ENCODE measurements around the gene SEC14L2. TPM values are rescaled to one million over a fixed set of nuclear protein-coding genes. Genes with fewer than 3 reads are reported as not detected.
"Not testable (repeated sequence)": the region's sequence is repeated elsewhere in the genome, so short reads cannot be mapped to it uniquely, and the experiment has no call there.

The SEC14L2 gene
- total and polyA plus RNA-seq, 2 experiments from 2014 or later = 2.9 to 11.2 TPM

DNA sequence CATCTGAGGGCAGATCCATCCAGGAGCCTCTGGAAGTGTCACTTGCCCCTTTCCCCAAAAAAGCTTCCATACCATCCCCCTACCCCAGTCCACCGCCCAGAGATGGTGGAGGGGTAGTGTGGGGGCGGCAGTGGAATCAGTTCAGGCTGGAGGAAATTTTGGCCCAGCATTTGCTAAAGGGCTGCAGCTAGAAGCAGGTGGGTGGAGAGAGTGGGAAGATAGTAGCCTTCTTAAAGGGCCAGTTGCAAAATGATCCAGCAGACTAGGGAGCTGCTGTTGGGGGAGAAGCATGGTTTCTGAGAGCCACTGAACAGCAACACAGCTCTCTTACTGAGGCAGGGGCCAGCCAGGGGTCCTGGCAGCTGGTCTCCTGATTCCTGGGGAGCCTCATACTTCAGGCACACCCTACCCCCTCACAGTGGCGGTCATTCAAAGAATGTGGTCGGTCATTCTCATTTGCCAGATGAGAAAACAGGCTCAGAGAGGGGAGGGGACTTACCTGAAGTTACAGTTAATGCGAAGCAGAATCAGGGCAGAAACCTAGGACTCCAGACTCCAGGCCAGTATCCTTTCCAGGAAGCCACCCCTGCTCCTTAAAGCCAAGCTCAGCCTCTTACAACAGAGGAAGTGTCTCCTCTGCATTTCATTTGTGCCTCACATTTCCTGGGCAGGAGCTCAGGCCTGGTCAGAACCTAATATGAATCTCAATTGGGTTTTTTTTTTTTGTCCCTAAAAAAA lies 5.4 kb downstream of the SEC14L2 start:
- Histone ChIP-seq H3K36me3 (no peaks in the 10 kb centered on the region), H3K9me3 (ENCODE audit: low read depth) (no peaks in the 10 kb centered on the region), H3K4me3 (no peak overlapping the region), H3K27ac (no peak overlapping the region), H3K27me3 (no peaks in the 10 kb centered on the region), H3K4me1 (ENCODE audit: low read depth) (peaks cover 6% of the 10 kb centered on the region)
- DNase-seq (ENCODE audit: low read depth in 1 of 2, low spot score in 1 of 2) = peak in 1 of 2 donors; percentile 29
- TF ChIP-seq, protein P1, sequence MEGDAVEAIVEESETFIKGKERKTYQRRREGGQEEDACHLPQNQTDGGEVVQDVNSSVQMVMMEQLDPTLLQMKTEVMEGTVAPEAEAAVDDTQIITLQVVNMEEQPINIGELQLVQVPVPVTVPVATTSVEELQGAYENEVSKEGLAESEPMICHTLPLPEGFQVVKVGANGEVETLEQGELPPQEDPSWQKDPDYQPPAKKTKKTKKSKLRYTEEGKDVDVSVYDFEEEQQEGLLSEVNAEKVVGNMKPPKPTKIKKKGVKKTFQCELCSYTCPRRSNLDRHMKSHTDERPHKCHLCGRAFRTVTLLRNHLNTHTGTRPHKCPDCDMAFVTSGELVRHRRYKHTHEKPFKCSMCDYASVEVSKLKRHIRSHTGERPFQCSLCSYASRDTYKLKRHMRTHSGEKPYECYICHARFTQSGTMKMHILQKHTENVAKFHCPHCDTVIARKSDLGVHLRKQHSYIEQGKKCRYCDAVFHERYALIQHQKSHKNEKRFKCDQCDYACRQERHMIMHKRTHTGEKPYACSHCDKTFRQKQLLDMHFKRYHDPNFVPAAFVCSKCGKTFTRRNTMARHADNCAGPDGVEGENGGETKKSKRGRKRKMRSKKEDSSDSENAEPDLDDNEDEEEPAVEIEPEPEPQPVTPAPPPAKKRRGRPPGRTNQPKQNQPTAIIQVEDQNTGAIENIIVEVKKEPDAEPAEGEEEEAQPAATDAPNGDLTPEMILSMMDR (IDR thresholded peaks at IDR 0.05; ENCODE audit: low read depth, low read length) = no peak

DNA sequence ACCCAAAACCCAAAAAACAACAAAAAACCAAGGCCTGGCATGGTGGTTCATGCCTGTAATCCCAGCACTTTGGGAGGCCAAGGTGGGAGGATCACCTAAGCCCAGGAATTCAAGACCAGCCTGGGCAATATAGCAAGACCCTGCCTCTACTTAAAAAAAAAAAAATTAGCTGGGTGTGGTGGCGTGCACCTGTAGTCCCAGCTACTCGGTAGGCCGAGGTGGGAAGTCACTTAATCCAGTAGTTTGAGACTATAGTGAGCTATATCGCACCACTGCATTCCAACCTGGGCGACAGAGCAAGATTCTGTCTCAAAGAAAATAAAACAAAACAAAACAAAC lies 5.9 kb downstream of the SEC14L2 start:
- not testable (repeated sequence) for H3K27ac ChIP-seq

DNA sequence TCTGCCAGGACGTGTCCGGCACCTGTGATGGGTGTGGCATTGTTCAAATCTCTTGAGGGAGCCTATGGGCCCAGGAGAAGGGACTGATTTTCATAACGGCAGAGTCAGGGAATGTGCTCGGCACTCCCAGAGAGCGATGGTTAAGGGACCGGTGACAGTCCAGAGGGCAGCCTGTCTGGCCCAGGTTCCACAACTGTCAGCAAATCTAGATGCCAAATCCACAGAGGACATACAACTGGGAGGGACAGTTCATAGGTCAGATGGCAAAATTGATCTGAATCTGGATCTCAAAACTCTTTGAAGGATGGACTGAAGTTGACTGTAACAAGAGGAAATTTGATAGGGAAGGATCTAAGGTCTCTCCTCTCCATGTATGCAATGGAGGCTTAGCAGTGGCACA lies 7.5 kb downstream of the SEC14L2 start:
- no peak for DNase-seq (ENCODE audit: low read depth in 1 of 2, low spot score in 1 of 2)
- H3K36me3 ChIP-seq = no peaks in the 10 kb centered on the region
- no peak overlapping the region for H3K4me3 ChIP-seq
- TF ChIP-seq, protein P1 (IDR thresholded peaks at IDR 0.05; ENCODE audit: low read depth, low read length) = no peak
- H3K27me3 ChIP-seq = no peaks in the 10 kb centered on the region
- H3K27ac ChIP-seq = no peak overlapping the region
- peaks cover 6% of the 10 kb centered on the region for H3K4me1 ChIP-seq (ENCODE audit: low read depth)
- H3K9me3 ChIP-seq (ENCODE audit: low read depth) = no peaks in the 10 kb centered on the region

More for the DNA sequence above, 5.9 kb downstream of the SEC14L2 start:
- not testable (repeated sequence) for H3K27me3 ChIP-seq; H3K36me3 ChIP-seq; DNase-seq (ENCODE audit: low read depth in 1 of 2, low spot score in 1 of 2); H3K9me3 ChIP-seq (ENCODE audit: low read depth); H3K4me1 ChIP-seq (ENCODE audit: low read depth); H3K4me3 ChIP-seq

DNA sequence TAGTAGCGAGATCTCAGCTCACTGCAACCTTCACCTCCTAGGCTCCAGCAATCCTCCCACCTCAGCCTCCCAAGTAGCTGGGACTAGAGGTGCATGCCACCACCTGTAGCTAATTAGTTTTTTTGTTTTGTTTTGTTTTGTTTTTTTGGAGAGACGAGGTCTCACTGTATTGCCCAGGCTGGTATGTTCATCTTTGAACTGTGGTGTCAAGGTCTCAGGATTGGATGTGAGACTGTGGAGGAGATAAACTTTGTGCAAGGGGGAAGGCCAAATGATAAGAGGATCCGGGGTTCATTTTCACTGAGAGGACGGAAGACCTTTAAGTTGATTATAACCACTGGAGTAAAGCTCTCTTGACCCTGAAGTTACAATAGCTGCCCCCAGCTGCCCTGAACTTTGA lies 8.9 kb downstream of the SEC14L2 start:
- H3K9me3 ChIP-seq (ENCODE audit: low read depth) = no peaks in the 10 kb centered on the region

DNA sequence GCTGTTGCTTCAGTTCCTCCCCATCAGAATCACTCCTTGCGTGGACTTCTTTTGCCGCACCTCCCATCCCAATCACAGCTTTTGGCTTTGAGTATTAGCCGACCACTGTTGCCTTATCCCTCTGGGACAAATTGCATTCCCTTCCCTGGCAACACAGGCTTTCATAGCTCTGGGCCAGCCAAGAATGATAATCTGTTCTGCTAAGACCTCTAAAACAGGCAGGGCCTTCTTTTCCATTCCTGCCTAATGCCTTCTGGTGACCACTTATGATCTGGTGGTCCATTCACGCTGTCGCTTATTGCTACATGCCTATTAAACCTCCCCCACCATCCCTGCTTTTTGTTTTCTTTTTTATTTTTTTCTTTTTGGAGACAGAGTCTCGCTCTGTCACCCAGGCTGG lies 9.6 kb downstream of the SEC14L2 start:
- Histone ChIP-seq H3K27me3 (no peaks in the 10 kb centered on the region), H3K36me3 (no peaks in the 10 kb centered on the region), H3K4me1 (ENCODE audit: low read depth) (peaks cover 6% of the 10 kb centered on the region), H3K9me3 (ENCODE audit: low read depth) (no peaks in the 10 kb centered on the region), H3K27ac (no peak overlapping the region), H3K4me3 (no peak overlapping the region)
- DNase-seq (ENCODE audit: low read depth in 1 of 2, low spot score in 1 of 2) = no peak
- TF ChIP-seq, protein P1 (IDR thresholded peaks at IDR 0.05; ENCODE audit: low read depth, low read length) = no peak

More for the DNA sequence above, 8.9 kb downstream of the SEC14L2 start:
- no peak for DNase-seq (ENCODE audit: low read depth in 1 of 2, low spot score in 1 of 2)
- H3K36me3 ChIP-seq = no peaks in the 10 kb centered on the region
- H3K27ac ChIP-seq = no peak overlapping the region
- TF ChIP-seq, protein P1 (IDR thresholded peaks at IDR 0.05; ENCODE audit: low read depth, low read length) = no peak
- no peaks in the 10 kb centered on the region for H3K27me3 ChIP-seq
- H3K4me3 ChIP-seq = no peak overlapping the region
- H3K4me1 ChIP-seq (ENCODE audit: low read depth) = peaks cover 6% of the 10 kb centered on the region

DNA sequence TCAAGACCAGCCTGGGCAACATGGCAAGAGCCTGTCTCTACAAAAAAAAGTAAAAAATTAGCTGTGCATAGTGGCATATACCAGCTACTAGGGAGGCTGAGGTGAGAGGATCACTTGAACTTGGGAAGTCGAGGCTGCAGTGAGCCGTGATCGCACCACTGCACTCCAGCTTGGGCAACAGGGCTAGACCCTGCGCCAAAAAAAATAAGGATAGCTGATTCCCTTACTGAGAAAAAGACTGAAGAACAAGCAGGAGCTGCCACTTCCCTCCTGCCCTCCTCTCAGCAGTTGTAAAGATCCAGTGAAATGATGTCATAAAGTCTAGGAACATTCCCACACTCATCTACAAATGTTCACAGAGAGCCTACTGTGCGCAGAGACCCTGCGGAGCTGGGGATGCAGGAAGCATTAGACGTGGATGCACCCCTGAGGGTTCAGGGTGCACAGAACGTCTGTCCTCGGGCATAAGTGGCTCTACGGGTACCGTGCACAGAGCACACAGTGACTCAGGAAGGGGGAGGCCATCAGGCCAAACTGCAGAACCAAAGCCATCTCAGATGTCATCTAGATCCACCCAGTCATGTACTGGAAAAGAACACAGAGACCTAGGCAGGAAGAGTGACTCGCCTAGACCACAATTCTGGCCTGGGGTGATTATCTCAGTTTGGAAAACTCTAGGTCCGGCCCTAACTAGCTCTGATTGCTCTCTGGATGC lies 11.7 kb downstream of the SEC14L2 start:
- Histone ChIP-seq H3K36me3 (no peaks in the 10 kb centered on the region), H3K4me1 (ENCODE audit: low read depth) (no peaks in the 10 kb centered on the region), H3K4me3 (no peak overlapping the region), H3K27ac (no peak overlapping the region), H3K27me3 (no peaks in the 10 kb centered on the region), H3K9me3 (ENCODE audit: low read depth) (no peaks in the 10 kb centered on the region)
- DNase-seq (ENCODE audit: low read depth in 1 of 2, low spot score in 1 of 2) = no peak
- TF ChIP-seq, protein P1 (IDR thresholded peaks at IDR 0.05; ENCODE audit: low read depth, low read length) = no peak

Measured in cardiac muscle cell (in vitro differentiated cells and primary cell).